Cardiac muscle cell (in vitro differentiated cells and primary cell): ENCODE data around the gene LRRC4. TPM values are rescaled to one million over a fixed set of nuclear protein-coding genes. Genes with fewer than 3 reads are reported as not detected.

Experiments used
- DNase-seq, 2 donors: peaks; one replicate each; pipeline versions ENCODE4 v3.0.0 to v3.0.0-alpha.2; 2010 to 2017; ENCODE audit warnings: low read depth in 1 of 2, low spot score in 1 of 2
- H3K27ac ChIP-seq: fragments of 200-600 bp; sonication (generic); 2 replicates; pipeline ENCODE4 v1.5.1; 2016
- H3K27me3 ChIP-seq: fragments of 200-600 bp; sonication (generic); 2 replicates; pipeline ENCODE4 v1.6.0; 2016; ENCODE audit warnings: control low read depth
- H3K36me3 ChIP-seq: fragments of 200-600 bp; sonication (generic); 2 replicates; pipeline ENCODE4 v1.5.1; 2016; ENCODE audit warnings: control low read depth
- H3K4me1 ChIP-seq: fragments of 200-600 bp; sonication (generic); 2 replicates; pipeline ENCODE4 v1.8.1; 2017; ENCODE audit warnings: low read depth, mild to moderate bottlenecking, mixed run types
- H3K4me3 ChIP-seq: fragments of 200-600 bp; sonication (generic); 2 replicates; pipeline ENCODE4 v1.5.1; 2016; ENCODE audit warnings: mild to moderate bottlenecking
- H3K9me3 ChIP-seq: fragments of 200-600 bp; sonication (generic); 2 replicates; pipeline ENCODE4 v1.5.1; 2017; ENCODE audit warnings: low read depth, mild to moderate bottlenecking, control low read depth
- polyA plus RNA-seq: library from polyadenylated mRNA; unstranded; fragments of >200 nt; fragmentation: Nextera tagmentation; extraction: Ambion mirVana; gene quantifications from 2 replicates; pipeline ENCODE4 v1.2.1, GENCODE V29; 2016
- total RNA-seq: library from RNA; depleted of rRNA; stranded (reverse); fragments of >200 nt; gene quantifications from 2 replicates; pipeline ENCODE4 v1.2.3, GENCODE V29; 2016
- TF ChIP-seq, protein P1 (sequence below): IDR thresholded peaks from 2 replicates; pipeline ENCODE4 v1.5.1; 2012; ENCODE audit warnings: low read depth, mild to moderate bottlenecking, low read length

Gene LRRC4
- total and polyA plus RNA-seq, 2 experiments from 2014 or later, result 2.9 to 9.3 TPM

DNA sequence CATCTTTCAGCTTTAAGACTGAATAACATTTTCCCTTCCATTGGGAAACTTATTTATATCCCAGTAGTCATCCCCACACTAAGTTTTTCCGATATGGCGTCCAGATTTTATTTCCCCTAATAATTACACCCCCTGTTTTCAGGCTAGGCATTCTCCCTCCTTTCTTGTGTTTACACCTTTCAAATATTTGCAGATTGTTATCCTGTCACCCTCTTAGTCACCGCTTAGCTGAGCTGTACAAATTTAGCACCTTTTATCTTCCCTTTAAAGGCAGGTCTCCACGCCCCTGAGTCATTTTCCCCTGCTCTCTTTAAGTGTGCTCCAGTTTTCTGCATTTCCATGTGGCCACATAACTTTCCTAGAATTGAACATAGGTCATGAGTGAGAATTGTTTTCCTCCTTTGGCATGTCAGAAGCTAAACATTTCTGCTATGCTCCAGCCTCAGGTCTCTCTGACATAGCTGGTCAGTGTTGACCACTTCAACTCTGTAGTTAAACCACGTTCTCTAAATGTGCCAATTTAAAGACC, 47.4 kb downstream of the LRRC4 start:
- Histone ChIP-seq H3K4me3 (no peak overlapping the region), H3K4me1 (peaks cover 30% of the 10 kb centered on the region), H3K9me3 (no peaks in the 10 kb centered on the region), H3K27ac (no peak overlapping the region), H3K27me3 (no peaks in the 10 kb centered on the region), H3K36me3 (no peaks in the 10 kb centered on the region)
- peak in 1 of 2 donors; percentile 7 for DNase-seq
- TF ChIP-seq, protein P1, sequence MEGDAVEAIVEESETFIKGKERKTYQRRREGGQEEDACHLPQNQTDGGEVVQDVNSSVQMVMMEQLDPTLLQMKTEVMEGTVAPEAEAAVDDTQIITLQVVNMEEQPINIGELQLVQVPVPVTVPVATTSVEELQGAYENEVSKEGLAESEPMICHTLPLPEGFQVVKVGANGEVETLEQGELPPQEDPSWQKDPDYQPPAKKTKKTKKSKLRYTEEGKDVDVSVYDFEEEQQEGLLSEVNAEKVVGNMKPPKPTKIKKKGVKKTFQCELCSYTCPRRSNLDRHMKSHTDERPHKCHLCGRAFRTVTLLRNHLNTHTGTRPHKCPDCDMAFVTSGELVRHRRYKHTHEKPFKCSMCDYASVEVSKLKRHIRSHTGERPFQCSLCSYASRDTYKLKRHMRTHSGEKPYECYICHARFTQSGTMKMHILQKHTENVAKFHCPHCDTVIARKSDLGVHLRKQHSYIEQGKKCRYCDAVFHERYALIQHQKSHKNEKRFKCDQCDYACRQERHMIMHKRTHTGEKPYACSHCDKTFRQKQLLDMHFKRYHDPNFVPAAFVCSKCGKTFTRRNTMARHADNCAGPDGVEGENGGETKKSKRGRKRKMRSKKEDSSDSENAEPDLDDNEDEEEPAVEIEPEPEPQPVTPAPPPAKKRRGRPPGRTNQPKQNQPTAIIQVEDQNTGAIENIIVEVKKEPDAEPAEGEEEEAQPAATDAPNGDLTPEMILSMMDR, result no peak

DNA sequence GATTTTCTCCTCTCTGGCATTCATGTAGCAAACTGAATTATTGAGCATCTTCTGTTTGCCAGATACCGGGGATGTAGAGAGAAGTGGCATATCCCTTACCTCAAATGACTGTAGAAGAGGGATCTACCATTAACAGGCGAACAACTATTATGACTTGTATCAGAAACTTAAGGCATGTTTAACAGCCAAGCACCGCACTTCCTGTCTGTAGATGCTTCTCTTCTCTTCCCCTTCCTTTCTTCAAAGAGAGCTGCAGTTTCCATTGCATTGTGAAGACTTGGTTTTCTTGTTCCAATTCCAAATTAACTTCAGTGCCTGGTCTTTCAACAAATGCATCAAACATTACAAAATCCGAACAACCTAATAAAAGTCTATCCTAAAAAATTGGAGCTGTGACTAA, 49.3 kb downstream of the LRRC4 start:
- Histone ChIP-seq H3K9me3 (no peaks in the 10 kb centered on the region), H3K4me3 (no peak overlapping the region), H3K36me3 (no peaks in the 10 kb centered on the region), H3K27me3 (no peaks in the 10 kb centered on the region), H3K27ac (no peak overlapping the region), H3K4me1 (peaks cover 24% of the 10 kb centered on the region)
- TF ChIP-seq, protein P1, result no peak
- no peak for DNase-seq

DNA sequence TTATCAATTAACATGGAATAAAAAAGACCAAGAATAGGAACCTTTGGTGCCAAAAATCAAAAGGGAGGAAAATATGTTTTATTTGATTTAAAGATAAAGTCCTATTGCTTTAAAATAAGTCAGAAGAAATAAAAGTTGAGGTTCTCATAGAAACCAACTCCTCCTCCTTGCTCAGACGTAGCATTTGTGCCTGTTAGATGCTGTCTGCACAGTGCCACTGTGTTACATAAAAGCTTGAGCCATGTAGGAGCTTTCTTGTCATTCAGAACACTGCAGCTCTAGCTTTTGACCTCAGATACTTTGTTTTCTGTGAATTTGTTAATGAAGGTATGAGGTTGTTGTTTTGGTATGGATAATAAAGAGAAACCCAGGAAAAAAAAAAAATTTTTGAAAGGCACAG, 50.3 kb downstream of the LRRC4 start:
- H3K4me1 ChIP-seq, result peaks cover 18% of the 10 kb centered on the region
- TF ChIP-seq, protein P1, result no peak

DNA sequence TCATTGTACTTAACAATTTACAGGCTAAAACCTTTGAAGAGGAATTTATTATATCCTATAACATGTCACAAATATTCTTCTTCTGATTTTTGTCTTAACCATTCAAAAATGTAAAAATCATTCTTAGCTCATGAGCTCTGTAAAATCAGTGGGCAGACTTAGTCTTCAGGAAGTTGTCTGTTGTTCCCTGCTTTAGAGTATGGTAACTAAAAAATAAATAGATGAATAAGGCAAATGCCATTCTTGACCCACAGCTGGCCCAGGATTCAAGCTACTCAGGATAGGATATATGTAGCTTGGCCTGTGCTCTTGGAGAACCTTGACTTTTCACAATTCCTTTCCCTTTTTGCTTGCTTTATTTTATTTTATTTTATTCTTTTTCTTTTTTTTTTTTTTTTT, 51.5 kb downstream of the LRRC4 start:
- H3K4me3 ChIP-seq, result no peak overlapping the region
- H3K27me3 ChIP-seq, result no peaks in the 10 kb centered on the region
- DNase-seq, result no peak
- H3K27ac ChIP-seq, result no peak overlapping the region
- TF ChIP-seq, protein P1, result no peak
- peaks cover 14% of the 10 kb centered on the region for H3K4me1 ChIP-seq
- H3K9me3 ChIP-seq, result no peaks in the 10 kb centered on the region
- H3K36me3 ChIP-seq, result no peaks in the 10 kb centered on the region

More for the DNA sequence above, 50.3 kb downstream of the LRRC4 start:
- Histone ChIP-seq H3K27me3 (no peaks in the 10 kb centered on the region), H3K27ac (no peak overlapping the region), H3K4me3 (no peak overlapping the region), H3K9me3 (no peaks in the 10 kb centered on the region), H3K36me3 (no peaks in the 10 kb centered on the region)
- no peak for DNase-seq

DNA sequence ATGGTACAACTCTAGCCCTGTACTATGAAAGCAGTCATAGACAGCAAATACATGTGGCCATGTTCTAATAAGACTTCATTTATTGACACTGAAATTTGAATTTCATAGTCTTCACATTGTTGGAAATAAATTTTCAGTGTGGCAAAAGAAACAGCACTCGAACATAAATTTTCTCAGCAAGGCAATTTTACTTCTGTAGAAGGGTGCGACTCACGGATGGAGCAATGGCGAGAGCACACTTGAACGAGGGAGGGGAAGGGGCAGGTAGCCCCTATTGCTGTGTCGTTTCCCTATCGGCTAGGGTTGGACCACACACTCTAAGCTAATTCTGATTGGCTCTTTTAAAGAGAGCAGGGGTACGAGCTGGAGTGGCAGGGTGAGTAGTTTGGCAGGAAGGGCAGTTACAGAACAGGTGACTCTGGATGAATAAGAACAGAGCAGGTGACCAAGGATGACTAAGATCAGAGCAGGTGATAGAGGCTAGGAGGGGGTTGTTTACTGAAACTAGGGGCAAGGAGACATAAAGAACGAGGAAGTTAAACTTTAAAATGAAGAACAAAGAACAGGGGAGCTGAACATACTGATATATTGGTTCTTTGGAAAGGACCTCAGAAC, 52.0 kb downstream of the LRRC4 start:
- no peak overlapping the region for H3K27ac ChIP-seq
- no peaks in the 10 kb centered on the region for H3K9me3 ChIP-seq
- H3K4me1 ChIP-seq, result peaks cover 11% of the 10 kb centered on the region
- H3K27me3 ChIP-seq, result no peaks in the 10 kb centered on the region
- TF ChIP-seq, protein P1, result no peak
- DNase-seq, result no peak
- H3K4me3 ChIP-seq, result no peak overlapping the region
- no peaks in the 10 kb centered on the region for H3K36me3 ChIP-seq
